ENCODE results near the gene KCTD2. TPM values are rescaled to one million over a fixed set of nuclear protein-coding genes. Genes with fewer than 3 reads are reported as not detected.
"Not testable (repeated sequence)": the region's sequence is repeated elsewhere in the genome, so short reads cannot be mapped to it uniquely, and the experiment has no call there.

The KCTD2 gene
- total RNA-seq, 1 donor from 2014 or later = 18.4 TPM

- no peak for DNase-seq (ENCODE audit: low read depth)
Measured at GRCh38 chr17:75049057-75049456, 2.0 kb downstream of the KCTD2 start.

- no peak for DNase-seq (ENCODE audit: low read depth)
Measured at GRCh38 chr17:75049706-75050105, 2.7 kb downstream of the KCTD2 start.

GRCh38 chr17:75051941-75052340, 4.9 kb downstream of the KCTD2 start:
- DNase-seq (ENCODE audit: low read depth) = no peak

GRCh38 chr17:75059369-75060345, 12.6 kb downstream of the KCTD2 start:
- peak; percentile 89 for DNase-seq (ENCODE audit: low read depth)

- DNase-seq (ENCODE audit: low read depth) = peak; percentile 67
Measured at GRCh38 chr17:75060434-75061054, 13.5 kb downstream of the KCTD2 start.

GRCh38 chr17:75061055-75061438, 14.0 kb downstream of the KCTD2 start:
- no peak for DNase-seq (ENCODE audit: low read depth)

- DNase-seq (ENCODE audit: low read depth) = no peak
Measured at GRCh38 chr17:75061618-75062017, 14.6 kb downstream of the KCTD2 start.

- DNase-seq (ENCODE audit: low read depth) = no peak
Measured at GRCh38 chr17:75063201-75063600, 16.2 kb downstream of the KCTD2 start.

GRCh38 chr17:75063626-75064025, 16.6 kb downstream of the KCTD2 start:
- no peak for DNase-seq (ENCODE audit: low read depth)

- no peak for DNase-seq (ENCODE audit: low read depth)
Measured at GRCh38 chr17:75064040-75064439, 17.0 kb downstream of the KCTD2 start.

- no peak for DNase-seq (ENCODE audit: low read depth)
Measured at GRCh38 chr17:75064460-75064859, 17.4 kb downstream of the KCTD2 start.

- DNase-seq (ENCODE audit: low read depth) = no peak
Measured at GRCh38 chr17:75064867-75065561, 18.0 kb downstream of the KCTD2 start.

GRCh38 chr17:75065562-75066151, 18.6 kb downstream of the KCTD2 start:
- DNase-seq (ENCODE audit: low read depth) = no peak

- DNase-seq (ENCODE audit: low read depth) = peak; percentile 98
Measured at GRCh38 chr17:75067856-75068255, 20.8 kb downstream of the KCTD2 start.

GRCh38 chr17:75068750-75069149, 21.7 kb downstream of the KCTD2 start:
- no peak for DNase-seq (ENCODE audit: low read depth)

- DNase-seq (ENCODE audit: low read depth) = peak; percentile 62
Measured at GRCh38 chr17:75069783-75070182, 22.8 kb downstream of the KCTD2 start.

GRCh38 chr17:75071478-75072271, 24.6 kb downstream of the KCTD2 start:
- DNase-seq (ENCODE audit: low read depth) = peak; percentile 72

- not testable (repeated sequence) for DNase-seq (ENCODE audit: low read depth)
Measured at GRCh38 chr17:75072909-75073308, 25.9 kb downstream of the KCTD2 start.

GRCh38 chr17:75073618-75074047, 26.6 kb downstream of the KCTD2 start:
- DNase-seq (ENCODE audit: low read depth) = no peak

- DNase-seq (ENCODE audit: low read depth) = no peak
Measured at GRCh38 chr17:75074532-75074931, 27.5 kb downstream of the KCTD2 start.
